GM23338 (cell line): ENCODE results near the gene RPP40. TPM values are rescaled to one million over a fixed set of nuclear protein-coding genes. Genes with fewer than 3 reads are reported as not detected.
A peak's percentile ranks its signal among the peaks of the same experiment; 100 is the strongest.
"Not testable (repeated sequence)": the region's sequence is repeated elsewhere in the genome, so short reads cannot be mapped to it uniquely, and the experiment has no call there.

ENCODE experiments used
- ATAC-seq: fragments of 200-7000 bp; cut with Tn5 transposase; 3 replicates; pipeline ENCODE4 v1.9.1; 2020
- DNase-seq: peaks from one replicate; pipeline ENCODE4 v3.0.0-alpha.2; 2015; ENCODE audit warnings: low spot score
- H2AFZ ChIP-seq: fragments of 200-600 bp; sonication (generic); 2 replicates; pipeline ENCODE4 v1.8.0; 2016; ENCODE audit warnings: antibody characterized with exemption, mild to moderate bottlenecking, moderate library complexity
- H3F3A ChIP-seq: fragments of 200-600 bp; sonication (generic); replicated peaks from 2 replicates; pipeline ENCODE4 v1.8.0; 2017; ENCODE audit warnings: antibody characterized with exemption, mixed run types, low read depth
- H3K27ac ChIP-seq: fragments of 200-600 bp; sonication (generic); 2 replicates; pipeline ENCODE4 v1.6.1; 2016; ENCODE audit warnings: low read depth
- H3K27me3 ChIP-seq: fragments of 200-600 bp; sonication (generic); 2 replicates; pipeline ENCODE4 v1.8.0; 2016; ENCODE audit warnings: mild to moderate bottlenecking, mixed run types, moderate library complexity; ENCODE audit not compliant: insufficient read depth
- H3K36me3 ChIP-seq: fragments of 200-600 bp; sonication (generic); 2 replicates; pipeline ENCODE4 v1.8.0; 2016; ENCODE audit warnings: mild to moderate bottlenecking; ENCODE audit not compliant: insufficient read depth
- H3K4me1 ChIP-seq: fragments of 200-600 bp; sonication (generic); 2 replicates; pipeline ENCODE4 v1.8.0; 2016; ENCODE audit warnings: mild to moderate bottlenecking, moderate library complexity; ENCODE audit not compliant: insufficient read depth
- H3K4me2 ChIP-seq: fragments of 200-600 bp; sonication (generic); 2 replicates; pipeline ENCODE4 v1.7.1; 2017; ENCODE audit warnings: mixed run types
- H3K4me3 ChIP-seq: fragments of 200-600 bp; sonication (generic); 2 replicates; pipeline ENCODE4 v1.6.1; 2016; ENCODE audit warnings: mixed run types
- H3K79me2 ChIP-seq: fragments of 200-600 bp; sonication (generic); replicated peaks from 2 replicates; pipeline ENCODE4 v1.8.0; 2017; ENCODE audit warnings: mild to moderate bottlenecking; ENCODE audit not compliant: insufficient read depth
- H3K9me2 ChIP-seq: fragments of 200-600 bp; sonication (generic); 2 replicates; pipeline ENCODE4 v1.8.0; 2017; ENCODE audit not compliant: insufficient read depth
- H4K20me1 ChIP-seq: fragments of 200-600 bp; sonication (generic); replicated peaks from 2 replicates; pipeline ENCODE4 v1.8.0; 2017; ENCODE audit warnings: mild to moderate bottlenecking; ENCODE audit not compliant: insufficient read depth
- H3K27ac Mint-ChIP-seq: 2 replicates; pipeline ENCODE4 v1.8.0; 2020; ENCODE audit warnings: inconsistent platforms, mild to moderate bottlenecking, moderate library complexity, mixed read lengths
- H3K27me3 Mint-ChIP-seq: 3 replicates; pipeline ENCODE4 v1.8.0; 2022; ENCODE audit warnings: low read depth, mild to moderate bottlenecking, moderate library complexity, mixed read lengths, inconsistent platforms; ENCODE audit not compliant: insufficient read depth, poor library complexity
- H3K36me3 Mint-ChIP-seq: 3 replicates; pipeline ENCODE4 v1.8.0; 2021; ENCODE audit warnings: low read depth, mild to moderate bottlenecking, inconsistent platforms, moderate library complexity, mixed read lengths
- H3K4me1 Mint-ChIP-seq: 3 replicates; pipeline ENCODE4 v1.8.0; 2020; ENCODE audit warnings: mild to moderate bottlenecking, inconsistent platforms, mixed read lengths
- H3K4me3 Mint-ChIP-seq: 3 replicates; pipeline ENCODE4 v1.8.0; 2021; ENCODE audit warnings: moderate library complexity, mild to moderate bottlenecking, inconsistent platforms, mixed read lengths
- H3K9me3 Mint-ChIP-seq: 3 replicates; pipeline ENCODE4 v1.8.0; 2020; ENCODE audit warnings: moderate library complexity, mild to moderate bottlenecking, inconsistent platforms, mixed read lengths
- CREB1 ChIP-seq: fragments of 250-450 bp; sonication (Bioruptor Pico); IDR thresholded peaks from 2 replicates; pipeline ENCODE4 v1.5.0; 2020; ENCODE audit warnings: low read depth, mild to moderate bottlenecking, moderate library complexity
- EZH2phosphoT487 ChIP-seq: fragments of 200-600 bp; sonication (generic); IDR thresholded peaks from one replicate; pipeline ENCODE4 v1.8.1; 2018; ENCODE audit warnings: antibody characterized with exemption; ENCODE audit not compliant: unreplicated experiment
- POLR2AphosphoS5 ChIP-seq: IDR thresholded peaks from 2 replicates; pipeline ENCODE4 v1.6.1; 2016; ENCODE audit warnings: antibody characterized with exemption, low read depth
- STAT1 ChIP-seq: IDR thresholded peaks from one replicate; pipeline ENCODE4 v1.6.1; 2016; ENCODE audit warnings: antibody characterized with exemption; ENCODE audit not compliant: unreplicated experiment
- ZNF114 ChIP-seq: fragments of 250-450 bp; sonication (Bioruptor Pico); IDR thresholded peaks from 2 replicates; pipeline ENCODE4 v1.5.0; 2020; ENCODE audit warnings: mild to moderate bottlenecking, moderate library complexity
- ZNF331 ChIP-seq: fragments of 250-450 bp; sonication (Bioruptor Pico); IDR thresholded peaks from 2 replicates; pipeline ENCODE4 v1.5.0; 2020; ENCODE audit warnings: low read depth, mild to moderate bottlenecking, moderate library complexity
- polyA plus RNA-seq: library from polyadenylated mRNA; unstranded; fragments of >200 nt; fragmentation: Nextera tagmentation; extraction: Ambion mirVana; gene quantifications from 2 replicates; pipeline ENCODE4 v1.2.1, GENCODE V29; 2016
- total RNA-seq: library from RNA; depleted of rRNA; stranded (reverse); fragments of >200 nt; shearing (Covaris generic); gene quantifications from 2 replicates; pipeline ENCODE4 v1.2.3, GENCODE V29; 2014
- TF ChIP-seq, protein P1 (sequence below): fragments of 250-450 bp; sonication (Bioruptor Pico); IDR thresholded peaks from 2 replicates; pipeline ENCODE4 v1.5.0; 2020; ENCODE audit warnings: mild to moderate bottlenecking, moderate library complexity

RPP40 gene
- total and polyA plus RNA-seq, 2 experiments from 2014 or later = 39.3 to 40.4 TPM

DNA sequence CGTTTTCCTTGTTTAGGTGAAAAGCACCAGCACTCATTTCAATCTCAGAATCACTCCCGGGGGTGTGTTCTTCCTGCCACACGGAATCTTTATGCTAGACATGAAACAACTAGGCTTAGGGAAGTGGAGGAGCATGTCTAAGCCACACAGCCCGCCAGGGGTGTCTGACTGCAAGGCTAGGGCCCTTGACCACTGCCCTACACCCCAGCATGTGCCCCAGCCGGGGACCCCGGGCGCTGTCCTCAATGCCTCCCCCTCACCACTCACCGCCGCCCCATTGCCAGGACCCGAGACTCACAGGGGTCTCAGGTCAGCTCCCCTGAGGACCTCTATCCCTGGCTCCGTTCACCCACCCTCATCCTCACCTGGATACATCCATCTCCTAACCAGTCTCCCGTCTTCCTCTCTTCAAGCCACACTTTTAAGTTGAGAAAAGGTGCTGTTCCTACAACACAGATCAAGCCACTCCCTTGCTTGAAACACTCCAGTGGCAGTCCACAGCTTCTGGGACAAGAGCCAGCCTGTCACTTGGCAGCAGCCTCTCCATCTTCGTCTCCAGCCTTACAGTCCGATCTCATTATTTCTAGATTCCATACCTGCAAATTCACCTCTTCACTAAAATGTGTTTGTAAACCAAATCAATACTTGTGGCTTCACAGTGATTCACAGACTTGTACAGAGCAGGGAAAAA is 29.5 kb upstream of the RPP40 start:
- DNase-seq = not testable (repeated sequence)

GRCh38 chr6:5032706-5033105 is 28.9 kb upstream of the RPP40 start:
- H3F3A ChIP-seq, H3K36me3 Mint-ChIP-seq, H3K36me3 ChIP-seq, H3K4me3 ChIP-seq, H3K79me2 ChIP-seq, H3K9me2 ChIP-seq, H3K27ac ChIP-seq, H3K27ac Mint-ChIP-seq, H4K20me1 ChIP-seq, H3K4me3 Mint-ChIP-seq, H3K9me3 Mint-ChIP-seq, H3K27me3 ChIP-seq, H2AFZ ChIP-seq: not testable (repeated sequence)
- Mint-ChIP-seq H3K4me1 (peaks cover 40% of the 10 kb centered on the region), H3K27me3 (peaks cover 18% of the 10 kb centered on the region)
- Histone ChIP-seq H3K4me1 (peaks cover 22% of the 10 kb centered on the region), H3K4me2 (peak overlapping the region; percentile 11; the same call in 1 of the 2 replicates)
- DNase-seq (peak; percentile 60), ATAC-seq (peak; percentile 41)

More for the DNA sequence above, 29.5 kb upstream of the RPP40 start:
- not testable (repeated sequence) for H3K27ac ChIP-seq, H3K36me3 Mint-ChIP-seq, H3K79me2 ChIP-seq, H3F3A ChIP-seq, H3K4me3 Mint-ChIP-seq, H3K4me3 ChIP-seq, H4K20me1 ChIP-seq, H3K9me3 Mint-ChIP-seq, ATAC-seq, H3K9me2 ChIP-seq, H3K27me3 ChIP-seq, H3K27ac Mint-ChIP-seq, H2AFZ ChIP-seq, H3K4me2 ChIP-seq, H3K36me3 ChIP-seq
- peaks cover 40% of the 10 kb centered on the region for H3K4me1 Mint-ChIP-seq
- H3K4me1 ChIP-seq = peaks cover 22% of the 10 kb centered on the region
- H3K27me3 Mint-ChIP-seq = peaks cover 18% of the 10 kb centered on the region

- Histone ChIP-seq H2AFZ (peak overlapping the region; percentile 15), H3K9me2 (no peaks in the 10 kb centered on the region), H3K27ac (no peak overlapping the region), H3F3A (0 out of 2 replicates have a peak, but pooled peaks cover 4% of the 10 kb centered on the region), H3K4me3 (no peak overlapping the region), H3K36me3 (no peaks in the 10 kb centered on the region), H4K20me1 (no peaks in the 10 kb centered on the region), H3K4me2 (no peak overlapping the region), H3K4me1 (peaks cover 22% of the 10 kb centered on the region), H3K27me3 (no peaks in the 10 kb centered on the region), H3K79me2 (no peaks in the 10 kb centered on the region)
- ATAC-seq = no peak
- H3K27me3 Mint-ChIP-seq = peaks cover 21% of the 10 kb centered on the region
- H3K4me3 Mint-ChIP-seq = no peak overlapping the region
- peaks cover 34% of the 10 kb centered on the region for H3K4me1 Mint-ChIP-seq
- H3K27ac Mint-ChIP-seq = no peak overlapping the region
- no peaks in the 10 kb centered on the region for H3K36me3 Mint-ChIP-seq
- DNase-seq = no peak
- H3K9me3 Mint-ChIP-seq = 0 out of 3 replicates have a peak, but pooled peaks cover 2% of the 10 kb centered on the region
- TF ChIP-seq POLR2AphosphoS5 = no peak
- no peak for TF ChIP-seq STAT1
- no peak for TF ChIP-seq ZNF114
- TF ChIP-seq ZNF331 (CRISPR knock-in tag) = no peak
- no peak for TF ChIP-seq EZH2phosphoT487
- TF ChIP-seq CREB1 (CRISPR knock-in tag) = no peak
- TF ChIP-seq, protein P1, sequence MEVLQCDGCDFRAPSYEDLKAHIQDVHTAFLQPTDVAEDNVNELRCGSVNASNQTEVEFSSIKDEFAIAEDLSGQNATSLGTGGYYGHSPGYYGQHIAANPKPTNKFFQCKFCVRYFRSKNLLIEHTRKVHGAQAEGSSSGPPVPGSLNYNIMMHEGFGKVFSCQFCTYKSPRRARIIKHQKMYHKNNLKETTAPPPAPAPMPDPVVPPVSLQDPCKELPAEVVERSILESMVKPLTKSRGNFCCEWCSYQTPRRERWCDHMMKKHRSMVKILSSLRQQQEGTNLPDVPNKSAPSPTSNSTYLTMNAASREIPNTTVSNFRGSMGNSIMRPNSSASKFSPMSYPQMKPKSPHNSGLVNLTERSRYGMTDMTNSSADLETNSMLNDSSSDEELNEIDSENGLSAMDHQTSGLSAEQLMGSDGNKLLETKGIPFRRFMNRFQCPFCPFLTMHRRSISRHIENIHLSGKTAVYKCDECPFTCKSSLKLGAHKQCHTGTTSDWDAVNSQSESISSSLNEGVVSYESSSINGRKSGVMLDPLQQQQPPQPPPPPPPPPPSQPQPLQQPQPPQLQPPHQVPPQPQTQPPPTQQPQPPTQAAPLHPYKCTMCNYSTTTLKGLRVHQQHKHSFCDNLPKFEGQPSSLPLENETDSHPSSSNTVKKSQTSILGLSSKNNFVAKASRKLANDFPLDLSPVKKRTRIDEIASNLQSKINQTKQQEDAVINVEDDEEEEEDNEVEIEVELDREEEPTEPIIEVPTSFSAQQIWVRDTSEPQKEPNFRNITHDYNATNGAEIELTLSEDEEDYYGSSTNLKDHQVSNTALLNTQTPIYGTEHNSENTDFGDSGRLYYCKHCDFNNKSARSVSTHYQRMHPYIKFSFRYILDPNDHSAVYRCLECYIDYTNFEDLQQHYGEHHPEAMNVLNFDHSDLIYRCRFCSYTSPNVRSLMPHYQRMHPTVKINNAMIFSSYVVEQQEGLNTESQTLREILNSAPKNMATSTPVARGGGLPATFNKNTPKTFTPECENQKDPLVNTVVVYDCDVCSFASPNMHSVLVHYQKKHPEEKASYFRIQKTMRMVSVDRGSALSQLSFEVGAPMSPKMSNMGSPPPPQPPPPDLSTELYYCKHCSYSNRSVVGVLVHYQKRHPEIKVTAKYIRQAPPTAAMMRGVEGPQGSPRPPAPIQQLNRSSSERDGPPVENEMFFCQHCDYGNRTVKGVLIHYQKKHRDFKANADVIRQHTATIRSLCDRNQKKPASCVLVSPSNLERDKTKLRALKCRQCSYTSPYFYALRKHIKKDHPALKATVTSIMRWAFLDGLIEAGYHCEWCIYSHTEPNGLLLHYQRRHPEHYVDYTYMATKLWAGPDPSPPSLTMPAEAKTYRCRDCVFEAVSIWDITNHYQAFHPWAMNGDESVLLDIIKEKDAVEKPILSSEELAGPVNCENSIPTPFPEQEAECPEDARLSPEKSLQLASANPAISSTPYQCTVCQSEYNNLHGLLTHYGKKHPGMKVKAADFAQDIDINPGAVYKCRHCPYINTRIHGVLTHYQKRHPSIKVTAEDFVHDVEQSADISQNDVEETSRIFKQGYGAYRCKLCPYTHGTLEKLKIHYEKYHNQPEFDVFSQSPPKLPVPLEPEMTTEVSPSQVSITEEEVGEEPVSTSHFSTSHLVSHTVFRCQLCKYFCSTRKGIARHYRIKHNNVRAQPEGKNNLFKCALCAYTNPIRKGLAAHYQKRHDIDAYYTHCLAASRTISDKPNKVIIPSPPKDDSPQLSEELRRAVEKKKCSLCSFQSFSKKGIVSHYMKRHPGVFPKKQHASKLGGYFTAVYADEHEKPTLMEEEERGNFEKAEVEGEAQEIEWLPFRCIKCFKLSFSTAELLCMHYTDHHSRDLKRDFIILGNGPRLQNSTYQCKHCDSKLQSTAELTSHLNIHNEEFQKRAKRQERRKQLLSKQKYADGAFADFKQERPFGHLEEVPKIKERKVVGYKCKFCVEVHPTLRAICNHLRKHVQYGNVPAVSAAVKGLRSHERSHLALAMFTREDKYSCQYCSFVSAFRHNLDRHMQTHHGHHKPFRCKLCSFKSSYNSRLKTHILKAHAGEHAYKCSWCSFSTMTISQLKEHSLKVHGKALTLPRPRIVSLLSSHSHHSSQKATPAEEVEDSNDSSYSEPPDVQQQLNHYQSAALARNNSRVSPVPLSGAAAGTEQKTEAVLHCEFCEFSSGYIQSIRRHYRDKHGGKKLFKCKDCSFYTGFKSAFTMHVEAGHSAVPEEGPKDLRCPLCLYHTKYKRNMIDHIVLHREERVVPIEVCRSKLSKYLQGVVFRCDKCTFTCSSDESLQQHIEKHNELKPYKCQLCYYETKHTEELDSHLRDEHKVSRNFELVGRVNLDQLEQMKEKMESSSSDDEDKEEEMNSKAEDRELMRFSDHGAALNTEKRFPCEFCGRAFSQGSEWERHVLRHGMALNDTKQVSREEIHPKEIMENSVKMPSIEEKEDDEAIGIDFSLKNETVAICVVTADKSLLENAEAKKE (CRISPR knock-in tag) = no peak
Observed at GRCh38 chr6:5031150-5031549, 27.3 kb upstream of the RPP40 start.
